GM23338 (cell line): ENCODE results near the gene CHST11. TPM values are rescaled to one million over a fixed set of nuclear protein-coding genes. Genes with fewer than 3 reads are reported as not detected.

Source experiments
- ATAC-seq: fragments of 200-7000 bp; cut with Tn5 transposase; 3 replicates; pipeline ENCODE4 v1.9.1; 2020
- DNase-seq: peaks from one replicate; pipeline ENCODE4 v3.0.0-alpha.2; 2015; ENCODE audit warnings: low spot score
- H2AFZ ChIP-seq: fragments of 200-600 bp; sonication (generic); 2 replicates; pipeline ENCODE4 v1.8.0; 2016; ENCODE audit warnings: antibody characterized with exemption, mild to moderate bottlenecking, moderate library complexity
- H3F3A ChIP-seq: fragments of 200-600 bp; sonication (generic); replicated peaks from 2 replicates; pipeline ENCODE4 v1.8.0; 2017; ENCODE audit warnings: antibody characterized with exemption, mixed run types, low read depth
- H3K27ac ChIP-seq: fragments of 200-600 bp; sonication (generic); 2 replicates; pipeline ENCODE4 v1.6.1; 2016; ENCODE audit warnings: low read depth
- H3K27me3 ChIP-seq: fragments of 200-600 bp; sonication (generic); 2 replicates; pipeline ENCODE4 v1.8.0; 2016; ENCODE audit warnings: mild to moderate bottlenecking, mixed run types, moderate library complexity; ENCODE audit not compliant: insufficient read depth
- H3K36me3 ChIP-seq: fragments of 200-600 bp; sonication (generic); 2 replicates; pipeline ENCODE4 v1.8.0; 2016; ENCODE audit warnings: mild to moderate bottlenecking; ENCODE audit not compliant: insufficient read depth
- H3K4me1 ChIP-seq: fragments of 200-600 bp; sonication (generic); 2 replicates; pipeline ENCODE4 v1.8.0; 2016; ENCODE audit warnings: mild to moderate bottlenecking, moderate library complexity; ENCODE audit not compliant: insufficient read depth
- H3K4me2 ChIP-seq: fragments of 200-600 bp; sonication (generic); 2 replicates; pipeline ENCODE4 v1.7.1; 2017; ENCODE audit warnings: mixed run types
- H3K4me3 ChIP-seq: fragments of 200-600 bp; sonication (generic); 2 replicates; pipeline ENCODE4 v1.6.1; 2016; ENCODE audit warnings: mixed run types
- H3K79me2 ChIP-seq: fragments of 200-600 bp; sonication (generic); replicated peaks from 2 replicates; pipeline ENCODE4 v1.8.0; 2017; ENCODE audit warnings: mild to moderate bottlenecking; ENCODE audit not compliant: insufficient read depth
- H3K9me2 ChIP-seq: fragments of 200-600 bp; sonication (generic); 2 replicates; pipeline ENCODE4 v1.8.0; 2017; ENCODE audit not compliant: insufficient read depth
- H4K20me1 ChIP-seq: fragments of 200-600 bp; sonication (generic); replicated peaks from 2 replicates; pipeline ENCODE4 v1.8.0; 2017; ENCODE audit warnings: mild to moderate bottlenecking; ENCODE audit not compliant: insufficient read depth
- H3K27ac Mint-ChIP-seq: 2 replicates; pipeline ENCODE4 v1.8.0; 2020; ENCODE audit warnings: inconsistent platforms, mild to moderate bottlenecking, moderate library complexity, mixed read lengths
- H3K27me3 Mint-ChIP-seq: 3 replicates; pipeline ENCODE4 v1.8.0; 2022; ENCODE audit warnings: low read depth, mild to moderate bottlenecking, moderate library complexity, mixed read lengths, inconsistent platforms; ENCODE audit not compliant: insufficient read depth, poor library complexity
- H3K36me3 Mint-ChIP-seq: 3 replicates; pipeline ENCODE4 v1.8.0; 2021; ENCODE audit warnings: low read depth, mild to moderate bottlenecking, inconsistent platforms, moderate library complexity, mixed read lengths
- H3K4me1 Mint-ChIP-seq: 3 replicates; pipeline ENCODE4 v1.8.0; 2020; ENCODE audit warnings: mild to moderate bottlenecking, inconsistent platforms, mixed read lengths
- H3K4me3 Mint-ChIP-seq: 3 replicates; pipeline ENCODE4 v1.8.0; 2021; ENCODE audit warnings: moderate library complexity, mild to moderate bottlenecking, inconsistent platforms, mixed read lengths
- H3K9me3 Mint-ChIP-seq: 3 replicates; pipeline ENCODE4 v1.8.0; 2020; ENCODE audit warnings: moderate library complexity, mild to moderate bottlenecking, inconsistent platforms, mixed read lengths
- CREB1 ChIP-seq: fragments of 250-450 bp; sonication (Bioruptor Pico); IDR thresholded peaks from 2 replicates; pipeline ENCODE4 v1.5.0; 2020; ENCODE audit warnings: low read depth, mild to moderate bottlenecking, moderate library complexity
- JUNB ChIP-seq: IDR thresholded peaks from one replicate; pipeline ENCODE4 v1.6.1; 2016; ENCODE audit warnings: antibody characterized with exemption; ENCODE audit not compliant: unreplicated experiment
- ZNF114 ChIP-seq: fragments of 250-450 bp; sonication (Bioruptor Pico); IDR thresholded peaks from 2 replicates; pipeline ENCODE4 v1.5.0; 2020; ENCODE audit warnings: mild to moderate bottlenecking, moderate library complexity
- polyA plus RNA-seq: library from polyadenylated mRNA; unstranded; fragments of >200 nt; fragmentation: Nextera tagmentation; extraction: Ambion mirVana; gene quantifications from 2 replicates; pipeline ENCODE4 v1.2.1, GENCODE V29; 2016
- total RNA-seq: library from RNA; depleted of rRNA; stranded (reverse); fragments of >200 nt; shearing (Covaris generic); gene quantifications from 2 replicates; pipeline ENCODE4 v1.2.3, GENCODE V29; 2014
- TF ChIP-seq, protein P1 (sequence below), 2 experiments: fragments of 200-600 bp in 1 of 2; sonication (generic) in 1 of 2; conservative IDR thresholded peaks; 2 replicates each; pipeline versions ENCODE4 v1.5.1 to v1.6.1; 2016 to 2017; ENCODE audit warnings: antibody characterized with exemption in 2 of 2, low read depth in 2 of 2, mild to moderate bottlenecking in 2 of 2, moderate library complexity in 1 of 2
- TF ChIP-seq, protein P2 (sequence below): IDR thresholded peaks from 2 replicates; pipeline ENCODE4 v1.6.1; 2016; ENCODE audit warnings: antibody characterized with exemption
- TF ChIP-seq, protein P3 (sequence below): IDR thresholded peaks from one replicate; pipeline ENCODE4 v1.6.1; 2018; ENCODE audit warnings: antibody characterized with exemption; ENCODE audit not compliant: unreplicated experiment

The CHST11 gene
- total and polyA plus RNA-seq, 2 experiments from 2014 or later, result 7.7 to 25.7 TPM

DNA sequence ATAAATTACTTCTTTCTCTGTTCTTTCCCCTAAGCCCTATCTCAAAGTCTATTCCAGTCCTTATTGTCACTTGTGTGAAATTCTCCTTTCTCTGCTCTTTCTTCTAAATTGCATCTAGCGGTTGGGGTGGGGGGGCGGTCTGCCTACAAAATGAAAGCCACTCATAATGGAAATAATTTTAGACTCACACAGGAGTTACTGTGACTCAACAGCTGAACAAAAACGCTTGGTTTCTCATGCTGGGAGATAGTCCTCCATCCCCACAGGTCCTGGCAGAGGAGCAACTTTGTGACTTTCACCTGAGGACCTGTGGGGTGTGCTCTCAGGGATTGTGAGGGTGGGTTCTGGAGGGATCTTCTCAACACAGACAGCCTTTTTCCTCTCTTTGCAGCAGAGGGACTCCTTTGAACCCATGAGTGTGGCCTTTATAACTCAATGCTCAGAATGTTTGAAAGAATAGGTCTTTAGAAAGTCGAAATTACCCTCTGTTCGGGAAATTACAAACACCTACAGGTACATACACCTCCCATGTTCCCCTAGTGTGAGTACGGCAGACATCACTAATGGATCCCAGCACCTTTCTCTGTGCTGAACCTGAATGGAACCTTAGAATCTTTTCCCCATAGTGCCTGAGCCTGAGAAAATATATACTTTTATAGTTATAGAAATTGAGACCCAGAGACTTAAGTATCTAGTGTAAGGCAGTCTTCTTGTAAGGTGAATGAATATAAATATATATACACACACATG is 109.7 kb downstream of the CHST11 start:
- Histone ChIP-seq H3K4me2 (no peak overlapping the region), H3K9me2 (no peaks in the 10 kb centered on the region; the same call in 1 of the 2 replicates), H2AFZ (no peak overlapping the region), H3K79me2 (no peaks in the 10 kb centered on the region), H3K27me3 (no peaks in the 10 kb centered on the region), H3K27ac (no peak overlapping the region), H3K4me3 (no peak overlapping the region), H3K4me1 (no peaks in the 10 kb centered on the region), H4K20me1 (no peaks in the 10 kb centered on the region; the same call in none of the 2 replicates), H3F3A (no peaks in the 10 kb centered on the region), H3K36me3 (no peaks in the 10 kb centered on the region)
- DNase-seq (no peak), ATAC-seq (peak; percentile 47)
- no peak overlapping the region for H3K4me3 Mint-ChIP-seq
- H3K27ac Mint-ChIP-seq, result no peak overlapping the region; the same call in 1 of the 2 replicates
- peaks cover 5% of the 10 kb centered on the region for H3K27me3 Mint-ChIP-seq
- peaks cover 4% of the 10 kb centered on the region; the same call in 2 of the 3 replicates for H3K9me3 Mint-ChIP-seq
- peaks cover 2% of the 10 kb centered on the region; the same call in 1 of the 3 replicates for H3K4me1 Mint-ChIP-seq
- TF ChIP-seq, protein P1, sequence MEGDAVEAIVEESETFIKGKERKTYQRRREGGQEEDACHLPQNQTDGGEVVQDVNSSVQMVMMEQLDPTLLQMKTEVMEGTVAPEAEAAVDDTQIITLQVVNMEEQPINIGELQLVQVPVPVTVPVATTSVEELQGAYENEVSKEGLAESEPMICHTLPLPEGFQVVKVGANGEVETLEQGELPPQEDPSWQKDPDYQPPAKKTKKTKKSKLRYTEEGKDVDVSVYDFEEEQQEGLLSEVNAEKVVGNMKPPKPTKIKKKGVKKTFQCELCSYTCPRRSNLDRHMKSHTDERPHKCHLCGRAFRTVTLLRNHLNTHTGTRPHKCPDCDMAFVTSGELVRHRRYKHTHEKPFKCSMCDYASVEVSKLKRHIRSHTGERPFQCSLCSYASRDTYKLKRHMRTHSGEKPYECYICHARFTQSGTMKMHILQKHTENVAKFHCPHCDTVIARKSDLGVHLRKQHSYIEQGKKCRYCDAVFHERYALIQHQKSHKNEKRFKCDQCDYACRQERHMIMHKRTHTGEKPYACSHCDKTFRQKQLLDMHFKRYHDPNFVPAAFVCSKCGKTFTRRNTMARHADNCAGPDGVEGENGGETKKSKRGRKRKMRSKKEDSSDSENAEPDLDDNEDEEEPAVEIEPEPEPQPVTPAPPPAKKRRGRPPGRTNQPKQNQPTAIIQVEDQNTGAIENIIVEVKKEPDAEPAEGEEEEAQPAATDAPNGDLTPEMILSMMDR (conservative IDR thresholded peaks at IDR 0.05; ENCODE audit: low read depth in 2 of 2), result no peak
- TF ChIP-seq, protein P2, sequence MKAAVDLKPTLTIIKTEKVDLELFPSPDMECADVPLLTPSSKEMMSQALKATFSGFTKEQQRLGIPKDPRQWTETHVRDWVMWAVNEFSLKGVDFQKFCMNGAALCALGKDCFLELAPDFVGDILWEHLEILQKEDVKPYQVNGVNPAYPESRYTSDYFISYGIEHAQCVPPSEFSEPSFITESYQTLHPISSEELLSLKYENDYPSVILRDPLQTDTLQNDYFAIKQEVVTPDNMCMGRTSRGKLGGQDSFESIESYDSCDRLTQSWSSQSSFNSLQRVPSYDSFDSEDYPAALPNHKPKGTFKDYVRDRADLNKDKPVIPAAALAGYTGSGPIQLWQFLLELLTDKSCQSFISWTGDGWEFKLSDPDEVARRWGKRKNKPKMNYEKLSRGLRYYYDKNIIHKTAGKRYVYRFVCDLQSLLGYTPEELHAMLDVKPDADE, result no peak
- TF ChIP-seq ZNF114 (CRISPR knock-in tag), result no peak
- TF ChIP-seq CREB1 (CRISPR knock-in tag), result no peak
- TF ChIP-seq, protein P3, sequence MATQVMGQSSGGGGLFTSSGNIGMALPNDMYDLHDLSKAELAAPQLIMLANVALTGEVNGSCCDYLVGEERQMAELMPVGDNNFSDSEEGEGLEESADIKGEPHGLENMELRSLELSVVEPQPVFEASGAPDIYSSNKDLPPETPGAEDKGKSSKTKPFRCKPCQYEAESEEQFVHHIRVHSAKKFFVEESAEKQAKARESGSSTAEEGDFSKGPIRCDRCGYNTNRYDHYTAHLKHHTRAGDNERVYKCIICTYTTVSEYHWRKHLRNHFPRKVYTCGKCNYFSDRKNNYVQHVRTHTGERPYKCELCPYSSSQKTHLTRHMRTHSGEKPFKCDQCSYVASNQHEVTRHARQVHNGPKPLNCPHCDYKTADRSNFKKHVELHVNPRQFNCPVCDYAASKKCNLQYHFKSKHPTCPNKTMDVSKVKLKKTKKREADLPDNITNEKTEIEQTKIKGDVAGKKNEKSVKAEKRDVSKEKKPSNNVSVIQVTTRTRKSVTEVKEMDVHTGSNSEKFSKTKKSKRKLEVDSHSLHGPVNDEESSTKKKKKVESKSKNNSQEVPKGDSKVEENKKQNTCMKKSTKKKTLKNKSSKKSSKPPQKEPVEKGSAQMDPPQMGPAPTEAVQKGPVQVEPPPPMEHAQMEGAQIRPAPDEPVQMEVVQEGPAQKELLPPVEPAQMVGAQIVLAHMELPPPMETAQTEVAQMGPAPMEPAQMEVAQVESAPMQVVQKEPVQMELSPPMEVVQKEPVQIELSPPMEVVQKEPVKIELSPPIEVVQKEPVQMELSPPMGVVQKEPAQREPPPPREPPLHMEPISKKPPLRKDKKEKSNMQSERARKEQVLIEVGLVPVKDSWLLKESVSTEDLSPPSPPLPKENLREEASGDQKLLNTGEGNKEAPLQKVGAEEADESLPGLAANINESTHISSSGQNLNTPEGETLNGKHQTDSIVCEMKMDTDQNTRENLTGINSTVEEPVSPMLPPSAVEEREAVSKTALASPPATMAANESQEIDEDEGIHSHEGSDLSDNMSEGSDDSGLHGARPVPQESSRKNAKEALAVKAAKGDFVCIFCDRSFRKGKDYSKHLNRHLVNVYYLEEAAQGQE, result no peak
- H3K36me3 Mint-ChIP-seq, result peaks cover 6% of the 10 kb centered on the region

DNA sequence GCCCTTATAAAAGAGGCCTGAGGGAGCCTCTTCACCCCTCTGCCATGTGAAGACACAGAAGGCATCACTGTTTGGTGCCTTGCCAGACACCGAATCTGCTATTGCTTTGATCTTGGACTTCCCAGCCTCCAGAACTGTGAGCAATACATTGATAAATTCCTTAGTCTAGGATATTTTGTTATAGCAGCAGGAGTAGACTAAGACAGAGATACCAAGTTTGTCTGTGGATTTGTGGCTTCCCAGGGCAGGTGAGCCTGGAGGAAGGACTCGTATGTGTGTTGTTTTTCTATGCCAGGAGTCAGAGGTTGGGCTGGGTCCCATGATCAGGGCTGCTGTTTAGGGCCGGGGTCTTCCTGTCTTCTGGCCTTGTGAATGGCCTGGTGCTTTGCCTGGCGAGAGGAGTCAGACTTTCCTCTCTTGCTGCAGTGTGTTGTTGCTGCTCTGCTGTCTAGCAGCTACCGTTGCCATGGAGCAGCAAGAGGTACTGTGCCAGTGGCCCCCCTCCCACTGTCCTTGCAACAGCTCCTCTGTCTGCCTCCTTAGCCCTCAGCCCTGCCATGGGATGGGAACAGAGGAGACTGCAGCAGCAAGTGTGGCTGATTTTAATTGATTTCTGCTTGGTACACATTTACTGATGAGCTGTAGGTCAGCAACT is 111.2 kb downstream of the CHST11 start:
- Histone ChIP-seq H3K9me2 (no peaks in the 10 kb centered on the region; the same call in 1 of the 2 replicates), H4K20me1 (no peaks in the 10 kb centered on the region; the same call in none of the 2 replicates), H3K27me3 (no peaks in the 10 kb centered on the region), H3K4me1 (no peaks in the 10 kb centered on the region), H3K27ac (no peak overlapping the region), H3K4me2 (no peak overlapping the region), H2AFZ (no peak overlapping the region), H3K36me3 (no peaks in the 10 kb centered on the region), H3K4me3 (no peak overlapping the region), H3K79me2 (no peaks in the 10 kb centered on the region), H3F3A (no peaks in the 10 kb centered on the region)
- H3K9me3 Mint-ChIP-seq, result peaks cover 4% of the 10 kb centered on the region; the same call in 2 of the 3 replicates
- no peak for DNase-seq
- no peak overlapping the region for H3K4me3 Mint-ChIP-seq
- peaks cover 4% of the 10 kb centered on the region for H3K27me3 Mint-ChIP-seq
- H3K36me3 Mint-ChIP-seq, result peaks cover 6% of the 10 kb centered on the region
- no peak overlapping the region for H3K27ac Mint-ChIP-seq
- peaks cover 2% of the 10 kb centered on the region; the same call in 1 of the 3 replicates for H3K4me1 Mint-ChIP-seq
- no peak for ATAC-seq
- TF ChIP-seq, protein P3, result no peak
- no peak for TF ChIP-seq JUNB
